Sigmoid colon (tissue), 7 donors: ENCODE measurements around the gene PLG. TPM values are rescaled to one million over a fixed set of nuclear protein-coding genes. Genes with fewer than 3 reads are reported as not detected.

Experiments
- DNase-seq: peaks from one replicate; pipeline ENCODE4 v3.0.0-alpha.2; 2019
- H3K27ac ChIP-seq, 4 donors: fragments of 200-600 bp; sonication (generic); one replicate each; pipeline ENCODE4 v1.5.1; 2016 to 2019; ENCODE audit warnings: mild to moderate bottlenecking in 1 of 4
- H3K27me3 ChIP-seq, 3 donors: fragments of 200-600 bp; sonication (generic); one replicate each; pipeline ENCODE4 v1.5.1; 2019; ENCODE audit warnings: mild to moderate bottlenecking in 1 of 3
- H3K36me3 ChIP-seq, 4 donors: fragments of 200-600 bp; sonication (generic); one replicate each; pipeline ENCODE4 v1.5.1; 2016 to 2019
- H3K4me1 ChIP-seq, 4 donors: fragments of 200-600 bp; sonication (generic); one replicate each; pipeline ENCODE4 v1.5.1; 2017 to 2019
- H3K4me3 ChIP-seq, 4 donors: fragments of 200-600 bp; sonication (generic); one replicate each; pipeline ENCODE4 v1.5.1; 2017 to 2019; ENCODE audit warnings: mild to moderate bottlenecking in 2 of 4, moderate library complexity in 1 of 4
- H3K9me3 ChIP-seq, 4 donors: fragments of 200-600 bp in 3 of 4; sonication (generic) in 3 of 4; one replicate each; pipeline versions ENCODE4 v1.5.1 to v1.6.1; 2013 to 2019
- EP300 ChIP-seq, 4 donors: sonication (generic); formaldehyde crosslinking; IDR thresholded peaks; one replicate each; pipeline ENCODE4 v1.6.1; 2017; ENCODE audit warnings: antibody characterized with exemption in 4 of 4
- POLR2A ChIP-seq, 2 donors: fragments of 450-650 bp; IDR thresholded peaks; one replicate each; pipeline ENCODE4 v1.6.1; 2016; ENCODE audit warnings: antibody characterized with exemption in 2 of 2, mild to moderate bottlenecking in 2 of 2, moderate library complexity in 2 of 2
- POLR2AphosphoS5 ChIP-seq, 4 donors: sonication (generic); formaldehyde crosslinking; IDR thresholded peaks; one replicate each; pipeline ENCODE4 v1.6.1; 2017; ENCODE audit warnings: antibody characterized with exemption in 4 of 4
- WGBS, 2 donors: extraction: QIAGEN DNeasy Blood & Tissue Kit; methylation state at CpG; one replicate each; pipeline ENCODE4 v1.1.7; 2013; 5-methylcytosine and 5-hydroxymethylcytosine counted together
- intact Hi-C: fragments of 100-400 bp; cut with DNase I; formaldehyde crosslinking; loops from one replicate; pipeline ENCODE4 v1.15.1; 2023
- polyA plus RNA-seq, 3 donors: library from polyadenylated mRNA; stranded (reverse); fragments of 200-250 nt; gene quantifications; one replicate each; pipeline ENCODE4 v1.2.3, GENCODE V29; 2013
- total RNA-seq, 4 donors: library from RNA; depleted of rRNA; stranded (reverse); fragments of >200 nt; gene quantifications; one replicate each; pipeline ENCODE4 v1.1.0, GENCODE V29; 2016
- TF ChIP-seq, protein P1 (sequence below), 4 experiments: fragments of 450-650 bp in 3 of 4; fragments of 200-600 bp in 1 of 4; IDR thresholded peaks; one replicate each; pipeline ENCODE4 v1.5.1; 2016 to 2019; ENCODE audit warnings: antibody characterized with exemption in 4 of 4, mild to moderate bottlenecking in 3 of 4, moderate library complexity in 2 of 4
- donor health status: healthy with polysubstance abuse.
- donor health status: Bipolar disorder and iron deficiency.
- donor health status: healthy.

Gene PLG
- total and polyA plus RNA-seq, 7 donors = 0.04 TPM; not detected in 6

DNA sequence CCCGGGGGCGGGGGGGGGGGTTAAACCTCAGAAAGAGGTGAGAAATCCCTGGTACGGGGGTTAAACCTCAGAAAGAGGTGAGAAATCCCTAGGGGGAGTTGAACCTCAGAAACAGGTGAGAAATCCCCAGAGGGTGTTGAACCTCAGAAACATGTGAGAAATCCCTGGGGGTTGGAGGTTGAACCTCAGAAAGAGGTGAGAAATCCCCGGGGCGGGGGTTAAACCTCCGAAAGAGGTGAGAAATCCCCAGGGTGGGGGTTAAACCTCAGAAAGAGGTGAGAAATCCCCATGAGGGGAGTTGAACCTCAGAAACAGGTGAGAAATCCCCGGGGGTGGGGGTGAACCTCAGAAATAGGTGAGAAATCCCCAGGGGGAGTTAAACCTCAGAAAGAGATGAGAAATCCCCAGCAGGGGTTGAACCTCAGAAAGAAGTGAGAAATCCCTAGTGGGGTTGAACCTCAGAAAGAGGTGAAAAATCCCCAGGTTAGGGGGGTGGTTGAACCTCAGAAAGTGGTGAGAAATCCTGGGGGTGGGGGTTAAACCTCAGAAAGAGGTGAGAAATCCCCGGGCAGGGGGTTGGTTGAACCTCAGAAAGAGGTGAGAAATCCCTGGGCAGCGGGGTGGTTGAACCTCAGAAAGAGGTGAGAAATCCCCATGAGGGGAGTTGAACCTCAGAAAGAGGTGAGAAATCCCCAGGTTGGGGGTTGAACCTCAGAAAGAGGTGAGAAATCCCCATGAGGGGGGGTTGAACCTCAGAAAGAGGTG, 87.4 kb downstream of the PLG start:
- H3K4me3 ChIP-seq = no peak overlapping the region
- WGBS, 2 donors = 70 to 77% methylated on average over 9 of the region's 9 CpGs
- H3K27me3 ChIP-seq = no peaks in the 10 kb centered on the region
- TF ChIP-seq EP300 (IDR thresholded peaks at IDR 0.05) (no peak), POLR2AphosphoS5 (IDR thresholded peaks at IDR 0.05) (no peak), POLR2A (IDR thresholded peaks at IDR 0.05) (no peak)
- TF ChIP-seq, protein P1, sequence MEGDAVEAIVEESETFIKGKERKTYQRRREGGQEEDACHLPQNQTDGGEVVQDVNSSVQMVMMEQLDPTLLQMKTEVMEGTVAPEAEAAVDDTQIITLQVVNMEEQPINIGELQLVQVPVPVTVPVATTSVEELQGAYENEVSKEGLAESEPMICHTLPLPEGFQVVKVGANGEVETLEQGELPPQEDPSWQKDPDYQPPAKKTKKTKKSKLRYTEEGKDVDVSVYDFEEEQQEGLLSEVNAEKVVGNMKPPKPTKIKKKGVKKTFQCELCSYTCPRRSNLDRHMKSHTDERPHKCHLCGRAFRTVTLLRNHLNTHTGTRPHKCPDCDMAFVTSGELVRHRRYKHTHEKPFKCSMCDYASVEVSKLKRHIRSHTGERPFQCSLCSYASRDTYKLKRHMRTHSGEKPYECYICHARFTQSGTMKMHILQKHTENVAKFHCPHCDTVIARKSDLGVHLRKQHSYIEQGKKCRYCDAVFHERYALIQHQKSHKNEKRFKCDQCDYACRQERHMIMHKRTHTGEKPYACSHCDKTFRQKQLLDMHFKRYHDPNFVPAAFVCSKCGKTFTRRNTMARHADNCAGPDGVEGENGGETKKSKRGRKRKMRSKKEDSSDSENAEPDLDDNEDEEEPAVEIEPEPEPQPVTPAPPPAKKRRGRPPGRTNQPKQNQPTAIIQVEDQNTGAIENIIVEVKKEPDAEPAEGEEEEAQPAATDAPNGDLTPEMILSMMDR (IDR thresholded peaks at IDR 0.05) = no peak
- no peak overlapping the region for H3K27ac ChIP-seq
- intact Hi-C loops = no loop called here
- H3K36me3 ChIP-seq = no peaks in the 10 kb centered on the region
- DNase-seq = no peak
- peaks cover 0 to 6% (median 0%) of the 10 kb centered on the region in 4 donors for H3K4me1 ChIP-seq
- no peaks in the 10 kb centered on the region for H3K9me3 ChIP-seq

DNA sequence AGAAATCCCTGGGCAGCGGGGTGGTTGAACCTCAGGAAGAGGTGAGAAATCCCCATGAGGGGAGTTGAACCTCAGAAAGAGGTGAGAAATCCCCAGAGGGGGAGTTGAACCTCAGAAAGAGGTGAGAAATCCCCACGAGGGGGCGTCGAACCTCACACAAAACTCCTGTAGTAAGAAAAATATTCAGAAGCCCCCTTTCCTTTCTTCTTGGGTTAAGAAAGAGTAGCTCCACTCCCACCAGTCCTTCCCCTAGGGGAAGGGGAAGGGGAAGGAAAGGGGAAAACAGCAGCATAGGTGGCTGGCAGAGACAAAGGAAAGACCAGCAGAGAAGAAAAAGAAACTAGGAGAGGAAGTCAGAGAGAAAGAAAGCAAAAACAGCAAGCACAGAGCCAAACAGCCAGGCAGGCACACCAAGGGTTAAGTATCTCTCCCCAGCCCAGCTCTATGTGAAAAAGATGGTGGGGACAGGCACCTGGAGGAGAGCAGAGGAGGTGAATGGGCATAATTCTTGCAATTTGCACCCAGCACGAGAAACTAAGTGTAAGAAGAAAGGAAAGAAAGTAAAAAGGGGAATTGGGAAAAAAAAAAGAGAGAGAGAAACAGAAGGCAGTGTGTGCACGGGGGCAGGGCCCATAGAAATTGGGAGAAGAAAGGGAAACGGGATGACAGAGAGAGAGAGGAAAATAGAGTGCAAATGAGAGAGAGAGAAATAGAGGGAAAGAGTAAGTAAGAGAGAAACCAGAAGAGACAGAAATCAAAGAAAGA, 88.2 kb downstream of the PLG start:
- H3K36me3 ChIP-seq = no peaks in the 10 kb centered on the region
- H3K4me1 ChIP-seq = peaks cover 0 to 6% (median 0%) of the 10 kb centered on the region in 4 donors
- DNase-seq = no peak
- TF ChIP-seq, protein P1 (IDR thresholded peaks at IDR 0.05) = no peak
- TF ChIP-seq POLR2AphosphoS5 (IDR thresholded peaks at IDR 0.05) (no peak), POLR2A (IDR thresholded peaks at IDR 0.05) (no peak), EP300 (IDR thresholded peaks at IDR 0.05) (no peak)
- no peak overlapping the region for H3K4me3 ChIP-seq
- H3K27me3 ChIP-seq = no peaks in the 10 kb centered on the region
- intact Hi-C loops = no loop called here
- H3K9me3 ChIP-seq = no peaks in the 10 kb centered on the region
- WGBS, 2 donors = 53 to 55% methylated on average over 7 of the region's 7 CpGs
- H3K27ac ChIP-seq = no peak overlapping the region

DNA sequence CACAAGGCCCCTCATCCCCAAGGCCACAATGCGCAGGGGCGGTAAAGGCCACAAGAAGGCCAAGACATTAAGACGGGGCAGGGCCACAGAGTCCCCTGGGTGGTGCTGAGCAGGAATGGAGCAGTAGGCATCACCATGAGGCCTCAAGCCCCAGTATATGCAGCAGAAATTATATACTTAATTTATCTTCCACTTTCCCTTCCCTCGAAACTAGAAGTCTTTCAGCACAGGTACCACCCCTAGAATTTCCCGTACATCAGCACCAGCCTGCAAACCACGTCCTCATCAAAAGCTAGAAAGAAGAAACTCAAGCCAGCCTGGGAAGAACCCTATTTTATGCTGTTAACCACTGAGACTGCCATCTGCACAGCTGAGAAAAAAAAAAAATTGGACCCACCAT, 89.4 kb downstream of the PLG start:
- Histone ChIP-seq H3K9me3 (no peaks in the 10 kb centered on the region), H3K27me3 (no peaks in the 10 kb centered on the region), H3K4me3 (no peak overlapping the region), H3K27ac (no peak overlapping the region), H3K36me3 (no peaks in the 10 kb centered on the region), H3K4me1 (peaks cover 0 to 6% (median 0%) of the 10 kb centered on the region in 4 donors)
- no peak for TF ChIP-seq EP300 (IDR thresholded peaks at IDR 0.05)
- TF ChIP-seq, protein P1 (IDR thresholded peaks at IDR 0.05) = no peak
- intact Hi-C loops = no loop called here
- DNase-seq = no peak
- 79 to 87% methylated on average over 6 of the region's 6 CpGs for WGBS, 2 donors

DNA sequence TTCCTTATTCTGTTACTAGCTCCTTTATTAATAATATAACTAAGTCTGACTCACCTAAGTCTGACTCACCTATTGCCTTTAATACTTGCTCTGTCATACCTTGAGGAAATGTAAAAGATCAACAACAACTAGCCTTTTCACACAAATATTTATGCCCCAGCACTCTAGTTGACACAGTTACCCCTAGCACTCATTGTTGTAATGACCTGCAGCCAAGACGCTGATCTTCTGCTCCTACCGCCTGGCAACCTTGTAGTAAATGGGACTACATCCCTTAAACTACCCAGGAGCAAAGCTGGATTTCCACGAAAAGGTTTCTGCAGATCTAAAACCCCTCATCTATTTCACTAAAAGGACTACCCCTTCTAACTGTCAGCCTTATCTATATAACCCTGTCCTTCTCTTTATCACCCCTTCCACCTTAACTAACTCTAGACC, 90.0 kb downstream of the PLG start:
- Histone ChIP-seq H3K4me1 (peaks cover 0 to 6% (median 0%) of the 10 kb centered on the region in 4 donors), H3K36me3 (no peaks in the 10 kb centered on the region), H3K4me3 (no peak overlapping the region), H3K27me3 (no peaks in the 10 kb centered on the region), H3K9me3 (peaks cover 0 to 2% (median 0%) of the 10 kb centered on the region in 4 donors), H3K27ac (no peak overlapping the region)
- WGBS, 2 donors = 85 to 86% methylated on average over 3 of the region's 3 CpGs
- intact Hi-C loops = no loop called here
- TF ChIP-seq, protein P1 (IDR thresholded peaks at IDR 0.05) = no peak
- no peak for TF ChIP-seq POLR2A (IDR thresholded peaks at IDR 0.05)
- TF ChIP-seq EP300 (IDR thresholded peaks at IDR 0.05) = no peak
- no peak for TF ChIP-seq POLR2AphosphoS5 (IDR thresholded peaks at IDR 0.05)
- no peak for DNase-seq
